HepG2 (cell line): Measurements from ENCODE around the gene GRM8. TPM values are rescaled to one million over a fixed set of nuclear protein-coding genes. Genes with fewer than 3 reads are reported as not detected.

ENCODE experiments used
- ATAC-seq: fragments of 200-7000 bp; cut with Tn5 transposase; 3 replicates; pipeline ENCODE4 v1.9.1; 2020; ENCODE audit warnings: mild to moderate bottlenecking, moderate library complexity
- BruUV-seq: library from RNA; stranded (reverse); fragments of 400-500 nt; replicated peaks from 2 replicates; lab custom pipeline; 2021; lab: Mats Ljungman, UMichigan
- CTCF ChIA-PET: fragments of 300-600 bp; formaldehyde crosslinking; extraction: SDS; loops from one replicate; lab custom pipeline; 2021; ENCODE audit warnings: low total read pairs, inconsistent platforms, low intra/inter-chr PET ratio; lab: Yijun Ruan, JAX
- POLR2A ChIA-PET: fragments of 350-600 bp; sonication (Branson Sonifier 250); formaldehyde crosslinking; loops from one replicate; lab custom pipeline; 2020; ENCODE audit warnings: antibody characterized with exemption, inconsistent platforms; lab: Yijun Ruan, JAX
- DNase-seq: peaks from one replicate; pipeline ENCODE4 v3.0.0-alpha.2; 2015; ENCODE audit warnings: low spot score
- FAIRE-seq: peaks from 3 replicates; lab custom pipeline; 2011; peaks lifted over from hg19 to GRCh38; lab: Jason Lieb, UNC
- H2AFZ ChIP-seq: one replicate; pipeline ENCODE4 v1.6.1; 2011; ENCODE audit warnings: low read length, inconsistent platforms
- H3K27ac ChIP-seq: fragments of 300-600 bp; 3 replicates; pipeline ENCODE4 v1.8.0; 2011; ENCODE audit warnings: mixed run types, mild to moderate bottlenecking, mixed read lengths, low read length, inconsistent platforms; ENCODE audit not compliant: insufficient read depth; ENCODE audit errors: extremely low read length
- H3K27me3 ChIP-seq, 2 experiments: fragments of 200-600 bp in 1 of 2; 2 replicates in 1 of 2; 3 replicates in 1 of 2; pipeline versions ENCODE4 v1.6.0 to v1.8.0; 2011; ENCODE audit warnings: low read length in 2 of 2, mild to moderate bottlenecking in 2 of 2, moderate library complexity in 2 of 2, inconsistent platforms in 1 of 2; ENCODE audit not compliant: insufficient read depth in 2 of 2, control insufficient read depth in 1 of 2
- H3K36me3 ChIP-seq, 2 experiments: fragments of 200-600 bp in 1 of 2; replicated peaks in 1 of 2; 2 replicates in 1 of 2; 3 replicates in 1 of 2; pipeline versions ENCODE4 v1.5.1 to v1.8.0; 2011; ENCODE audit warnings: low read length in 2 of 2, inconsistent platforms in 1 of 2; ENCODE audit not compliant: insufficient read depth in 2 of 2, control insufficient read depth in 1 of 2
- H3K4me1 ChIP-seq: 2 replicates; pipeline ENCODE4 v1.5.1; 2012; ENCODE audit warnings: low read length, inconsistent platforms; ENCODE audit not compliant: insufficient read depth
- H3K4me2 ChIP-seq: 2 replicates; pipeline ENCODE4 v1.6.0; 2011; ENCODE audit warnings: low read depth, low read length, inconsistent platforms
- H3K4me3 ChIP-seq, 3 experiments: fragments of 200-600 bp in 1 of 3; sonication (generic), shearing (Covaris generic) in 1 of 3; replicated peaks in 1 of 3; 2 replicates each; pipeline ENCODE4 v1.5.1; 2011 to 2016; ENCODE audit warnings: low read length in 3 of 3, inconsistent platforms in 2 of 3, low read depth in 2 of 3, mild to moderate bottlenecking in 2 of 3, control low read depth in 1 of 3, mixed read lengths in 1 of 3; ENCODE audit not compliant: insufficient read depth in 1 of 3
- H3K79me2 ChIP-seq: one replicate; pipeline ENCODE4 v1.6.1; 2011; ENCODE audit warnings: low read length, inconsistent platforms; ENCODE audit not compliant: insufficient read depth
- H3K9ac ChIP-seq: 2 replicates; pipeline ENCODE4 v1.6.0; 2011; ENCODE audit warnings: mild to moderate bottlenecking, low read depth, low read length, inconsistent platforms; ENCODE audit not compliant: insufficient read depth
- H3K9me3 ChIP-seq: 2 replicates; pipeline ENCODE4 v1.5.1; 2012; ENCODE audit warnings: mild to moderate bottlenecking, low read length
- H4K20me1 ChIP-seq: 2 replicates; pipeline ENCODE4 v1.6.0; 2011; ENCODE audit warnings: inconsistent platforms, mild to moderate bottlenecking, low read length, moderate library complexity; ENCODE audit not compliant: insufficient read depth
- E2F1 ChIP-seq: sonication (generic); formaldehyde crosslinking; IDR thresholded peaks from 2 replicates; pipeline ENCODE4 v1.5.0; 2020; ENCODE audit warnings: missing genetic modification reagents
- FOSL1 ChIP-seq: sonication (generic); formaldehyde crosslinking; IDR thresholded peaks from 2 replicates; pipeline ENCODE4 v1.9.0; 2021; ENCODE audit warnings: missing genetic modification reagents, borderline replicate concordance
- HDAC1 ChIP-seq: sonication (generic); formaldehyde crosslinking; IDR thresholded peaks from 2 replicates; pipeline ENCODE4 v1.5.1; 2020; ENCODE audit warnings: mild to moderate bottlenecking, missing genetic modification reagents
- ZBTB40 ChIP-seq, 2 experiments: fragments of 450-650 bp in 1 of 2; sonication (generic) in 1 of 2; formaldehyde crosslinking in 1 of 2; IDR thresholded peaks; 2 replicates each; pipeline versions ENCODE4 v1.6.1 to v1.8.0; 2016 to 2022; ENCODE audit warnings: antibody characterized with exemption in 1 of 2, mild to moderate bottlenecking in 1 of 2, missing genetic modification reagents in 1 of 2
- ZNF17 ChIP-seq: sonication (generic); formaldehyde crosslinking; IDR thresholded peaks from 2 replicates; pipeline ENCODE4 v1.5.0; 2020; ENCODE audit warnings: mild to moderate bottlenecking, missing genetic modification reagents
- ZNF207 ChIP-seq: fragments of 450-650 bp; IDR thresholded peaks from 2 replicates; pipeline ENCODE4 v1.6.1; 2016; ENCODE audit warnings: antibody characterized with exemption, borderline replicate concordance
- ZNF556 ChIP-seq: sonication (generic); formaldehyde crosslinking; IDR thresholded peaks from 2 replicates; pipeline ENCODE4 v1.4.0; 2020; ENCODE audit warnings: mild to moderate bottlenecking, missing genetic modification reagents, borderline replicate concordance
- ZNF687 ChIP-seq: sonication (generic); formaldehyde crosslinking; IDR thresholded peaks from 2 replicates; pipeline ENCODE4 v1.5.1; 2020; ENCODE audit warnings: mild to moderate bottlenecking, missing genetic modification reagents, moderate library complexity
- in situ Hi-C: cut with HindIII; loops from 2 replicates; pipeline ENCODE4 v1.10.0; 2017; ENCODE audit warnings: low pct_unique_long_range_greater_than_20kb; ENCODE audit not compliant: extremely low pct_ligation_motif_present
- intact Hi-C: fragments of 100-400 bp; cut with micrococcal nuclease; formaldehyde crosslinking; loops from one replicate; pipeline ENCODE4 v1.10.0; 2022; ENCODE audit not compliant: unreplicated experiment
- polyA plus RNA-seq, 8 experiments: library from polyadenylated mRNA; depleted of rRNA in 3 of 8; stranded (reverse) in 7 of 8; unstranded in 1 of 8; fragments of >200 nt; fragmentation: Illumina TruSeq in 4 of 8; extraction: Trizol in 4 of 8; gene quantifications; 2 replicates each; pipeline versions ENCODE4 v1.2.1 to v1.2.3, GENCODE V29; 2011 to 2016; ENCODE audit warnings: low read depth in 4 of 8, missing spikeins in 1 of 8, mixed read lengths in 1 of 8; ENCODE audit not compliant: insufficient read depth in 1 of 8
- total RNA-seq, 5 experiments: library from RNA; depleted of rRNA; stranded (reverse); fragments of >200 nt; fragmentation: Illumina TruSeq; extraction: Trizol; gene quantifications; 2 replicates each; pipeline ENCODE4 v1.2.3, GENCODE V29; 2016; ENCODE audit warnings: low read depth in 1 of 5
- TF ChIP-seq, protein P1 (sequence below): sonication (generic); formaldehyde crosslinking; IDR thresholded peaks from 2 replicates; pipeline ENCODE4 v1.4.0; 2020; ENCODE audit warnings: missing genetic modification reagents, low read depth, mild to moderate bottlenecking, borderline replicate concordance

The GRM8 gene
- total and polyA plus RNA-seq, 2 of the 13 experiments (the other 11 are each of a cell fraction or from before 2014, with no cell fraction given) = not detected

- no peak overlapping the region for H3K27ac ChIP-seq
- ChIA-PET CTCF (no interaction called here), POLR2A (no interaction called here)
- no peaks in the 10 kb centered on the region for H3K27me3 ChIP-seq
- intact Hi-C loops = no loop called here
- in situ Hi-C loops = no loop called here
- H3K9me3 ChIP-seq = peaks cover 32% of the 10 kb centered on the region
- no TSS peak for BruUV-seq
- no peaks in the 10 kb centered on the region for H4K20me1 ChIP-seq
- H3K9ac ChIP-seq = no peak overlapping the region
- H2AFZ ChIP-seq = no peak overlapping the region
- no peak overlapping the region for H3K4me3 ChIP-seq
- H3K79me2 ChIP-seq = no peaks in the 10 kb centered on the region
- H3K4me2 ChIP-seq = no peak overlapping the region
- DNase-seq (no peak), FAIRE-seq (no peak), ATAC-seq (no peak)
- H3K4me1 ChIP-seq = no peaks in the 10 kb centered on the region
- no peaks in the 10 kb centered on the region for H3K36me3 ChIP-seq
- TF ChIP-seq ZNF17 (CRISPR knock-in tag) (no peak), ZNF207 (no peak), ZBTB40 (IDR thresholded peaks at IDR 0.05) (no peak), ZBTB40 (CRISPR knock-in tag; IDR thresholded peaks at IDR 0.05) (no peak), FOSL1 (CRISPR knock-in tag) (no peak), HDAC1 (CRISPR knock-in tag) (no peak), ZNF556 (no peak), ZNF687 (CRISPR knock-in tag) (no peak), E2F1 (CRISPR knock-in tag) (no peak)
- TF ChIP-seq, protein P1, sequence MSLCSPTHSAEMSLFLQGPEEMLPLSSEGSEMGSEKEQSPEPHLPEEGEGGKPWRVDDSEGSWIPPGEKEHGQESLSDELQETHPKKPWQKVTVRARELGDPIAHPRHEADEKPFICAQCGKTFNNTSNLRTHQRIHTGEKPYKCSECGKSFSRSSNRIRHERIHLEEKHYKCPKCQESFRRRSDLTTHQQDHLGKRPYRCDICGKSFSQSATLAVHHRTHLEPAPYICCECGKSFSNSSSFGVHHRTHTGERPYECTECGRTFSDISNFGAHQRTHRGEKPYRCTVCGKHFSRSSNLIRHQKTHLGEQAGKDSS (CRISPR knock-in tag) = no peak
Observed at GRCh38 chr7:126635545-126635944, 617.2 kb downstream of the GRM8 start.
